Measurements from ENCODE around the gene SFMBT2. TPM values are rescaled to one million over a fixed set of nuclear protein-coding genes. Genes with fewer than 3 reads are reported as not detected.

The SFMBT2 gene
- total RNA-seq, 2 experiments from 2014 or later: 23.8 to 27.6 TPM

DNA sequence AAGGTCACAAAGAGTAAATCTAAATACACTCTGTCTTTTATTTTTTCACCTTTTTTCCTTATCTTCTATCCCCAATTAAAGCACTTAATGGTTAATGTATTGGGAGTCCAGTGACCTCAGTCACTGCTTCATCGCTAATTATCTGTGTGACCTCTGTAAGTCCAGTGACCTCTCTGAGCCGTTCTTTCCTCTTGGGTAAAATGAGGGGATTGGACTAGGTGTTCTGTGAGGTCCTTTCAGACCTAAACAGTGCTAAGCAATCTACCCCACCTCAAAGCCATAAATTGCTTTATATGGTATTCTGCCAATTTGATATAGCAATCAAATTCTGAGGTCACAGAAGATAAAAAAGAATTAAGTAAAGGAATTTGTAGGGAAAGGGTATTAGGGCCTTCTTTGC, 3.9 kb upstream of the SFMBT2 start:
- Mint-ChIP-seq H3K27me3 (peaks cover 13% of the 10 kb centered on the region), H3K36me3 (ENCODE audit: low read depth) (no peaks in the 10 kb centered on the region), H3K27ac (no peak overlapping the region), H3K4me3 (no peak overlapping the region), H3K4me1 (ENCODE audit: low read depth) (peaks cover 31% of the 10 kb centered on the region), H3K9me3 (no peaks in the 10 kb centered on the region)
- ChIA-PET CTCF (interaction anchor here (7.4 kb wide), 1 partner anchor 495 kb away, joined by 59 read pairs; no protein-coding TSS in a partner anchor), POLR2A (no interaction called here)
- intact Hi-C loops (cut with micrococcal nuclease): loop anchor here (5.0 kb wide), 1 partner anchor 292 kb away; no protein-coding TSS in a partner anchor
- TF ChIP-seq, protein P1, sequence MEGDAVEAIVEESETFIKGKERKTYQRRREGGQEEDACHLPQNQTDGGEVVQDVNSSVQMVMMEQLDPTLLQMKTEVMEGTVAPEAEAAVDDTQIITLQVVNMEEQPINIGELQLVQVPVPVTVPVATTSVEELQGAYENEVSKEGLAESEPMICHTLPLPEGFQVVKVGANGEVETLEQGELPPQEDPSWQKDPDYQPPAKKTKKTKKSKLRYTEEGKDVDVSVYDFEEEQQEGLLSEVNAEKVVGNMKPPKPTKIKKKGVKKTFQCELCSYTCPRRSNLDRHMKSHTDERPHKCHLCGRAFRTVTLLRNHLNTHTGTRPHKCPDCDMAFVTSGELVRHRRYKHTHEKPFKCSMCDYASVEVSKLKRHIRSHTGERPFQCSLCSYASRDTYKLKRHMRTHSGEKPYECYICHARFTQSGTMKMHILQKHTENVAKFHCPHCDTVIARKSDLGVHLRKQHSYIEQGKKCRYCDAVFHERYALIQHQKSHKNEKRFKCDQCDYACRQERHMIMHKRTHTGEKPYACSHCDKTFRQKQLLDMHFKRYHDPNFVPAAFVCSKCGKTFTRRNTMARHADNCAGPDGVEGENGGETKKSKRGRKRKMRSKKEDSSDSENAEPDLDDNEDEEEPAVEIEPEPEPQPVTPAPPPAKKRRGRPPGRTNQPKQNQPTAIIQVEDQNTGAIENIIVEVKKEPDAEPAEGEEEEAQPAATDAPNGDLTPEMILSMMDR (IDR thresholded peaks at IDR 0.05): no peak
- DNase-seq (no peak), ATAC-seq (no peak)

DNA sequence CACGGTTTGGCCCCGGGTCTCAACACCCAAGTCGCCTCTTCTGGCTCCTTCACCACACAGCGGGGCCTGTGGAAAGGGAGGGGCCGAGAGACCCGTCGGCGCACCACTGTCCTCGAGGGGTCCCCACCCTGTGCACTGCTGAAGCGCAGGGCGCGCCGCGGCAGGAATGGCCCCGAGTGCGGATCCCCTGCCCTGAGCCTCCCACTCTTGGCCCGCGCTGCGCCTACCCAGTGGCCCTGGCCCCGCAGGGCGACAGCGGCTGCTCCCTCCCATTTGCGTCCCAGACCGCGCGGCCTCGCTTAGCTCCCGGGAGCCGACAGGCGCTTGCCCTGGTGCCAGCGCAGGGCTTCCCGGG, 2.1 kb upstream of the SFMBT2 start:
- ATAC-seq (no peak), DNase-seq (no peak)
- POLR2A ChIA-PET: interaction anchor here (1.4 to 1.9 kb wide), 2 partner anchors 12 to 143 kb away, joined by 5 to 8 read pairs; no protein-coding TSS in a partner anchor
- no peaks in the 10 kb centered on the region for H3K9me3 Mint-ChIP-seq
- peaks cover 33% of the 10 kb centered on the region for H3K4me1 Mint-ChIP-seq (ENCODE audit: low read depth)
- peak overlapping the region; percentile 50 for H3K4me3 Mint-ChIP-seq
- H3K36me3 Mint-ChIP-seq (ENCODE audit: low read depth): peaks cover 1% of the 10 kb centered on the region
- peaks cover 13% of the 10 kb centered on the region for H3K27me3 Mint-ChIP-seq
- TF ChIP-seq, protein P1 (IDR thresholded peaks at IDR 0.05): no peak
- no peak overlapping the region for H3K27ac Mint-ChIP-seq
- intact Hi-C loops (cut with micrococcal nuclease): no loop called here
- CTCF ChIA-PET: interaction anchor here (1.8 to 5.2 kb wide), 2 partner anchors 485 to 493 kb away, joined by 5 to 52 read pairs; no protein-coding TSS in a partner anchor

DNA sequence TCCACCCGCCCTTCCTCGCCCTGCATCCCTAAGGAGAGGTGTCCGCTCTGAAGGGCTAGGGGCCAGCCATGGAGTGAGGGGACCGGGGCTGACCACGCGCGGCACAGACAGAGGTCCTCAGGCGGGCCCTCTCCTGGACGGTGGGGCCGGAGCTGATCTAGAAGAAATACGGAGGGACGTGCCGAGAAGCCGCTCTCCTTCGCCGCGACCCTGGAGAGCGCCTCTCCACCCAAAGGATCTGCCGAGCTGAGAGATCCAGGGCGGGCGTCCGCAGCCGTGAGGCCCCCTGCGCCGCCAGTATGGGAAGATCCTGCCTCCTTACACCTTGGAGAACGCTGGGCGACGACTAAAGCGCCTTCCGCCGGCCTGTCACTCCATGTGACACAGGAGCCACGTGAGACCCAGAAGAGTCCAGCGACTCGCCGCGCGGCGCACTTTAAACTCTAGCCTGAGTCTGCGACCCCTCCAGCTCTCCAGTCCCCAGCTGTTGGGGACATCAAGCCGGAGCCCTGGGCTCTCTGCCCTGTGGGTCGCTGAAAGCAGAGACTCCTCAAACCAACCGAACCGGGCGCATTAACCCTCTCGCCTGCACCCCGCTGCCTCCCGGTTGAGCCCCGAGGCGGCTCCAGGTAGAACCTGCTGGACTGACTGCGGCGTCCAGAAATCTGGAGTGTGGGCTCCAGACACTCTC, 1.5 kb upstream of the SFMBT2 start:
- Mint-ChIP-seq H3K27me3 (peaks cover 13% of the 10 kb centered on the region), H3K36me3 (ENCODE audit: low read depth) (peaks cover 4% of the 10 kb centered on the region), H3K4me3 (peak overlapping the region; percentile 50), H3K4me1 (ENCODE audit: low read depth) (peaks cover 33% of the 10 kb centered on the region), H3K9me3 (no peaks in the 10 kb centered on the region), H3K27ac (peak overlapping the region; percentile 34)
- ChIA-PET POLR2A (interaction anchor here (0.8 to 2.2 kb wide), 7 partner anchors 8 to 291 kb away, joined by 3 to 8 read pairs (median 4); no protein-coding TSS in a partner anchor), CTCF (interaction anchor here (0.9 to 5.2 kb wide), 9 partner anchors 11 to 493 kb away, joined by 3 to 52 read pairs (median 5); no protein-coding TSS in a partner anchor)
- intact Hi-C loops (cut with micrococcal nuclease): no loop called here
- TF ChIP-seq, protein P1 (IDR thresholded peaks at IDR 0.05): no peak
- peak; percentile 66 for DNase-seq
- no peak for ATAC-seq

DNA sequence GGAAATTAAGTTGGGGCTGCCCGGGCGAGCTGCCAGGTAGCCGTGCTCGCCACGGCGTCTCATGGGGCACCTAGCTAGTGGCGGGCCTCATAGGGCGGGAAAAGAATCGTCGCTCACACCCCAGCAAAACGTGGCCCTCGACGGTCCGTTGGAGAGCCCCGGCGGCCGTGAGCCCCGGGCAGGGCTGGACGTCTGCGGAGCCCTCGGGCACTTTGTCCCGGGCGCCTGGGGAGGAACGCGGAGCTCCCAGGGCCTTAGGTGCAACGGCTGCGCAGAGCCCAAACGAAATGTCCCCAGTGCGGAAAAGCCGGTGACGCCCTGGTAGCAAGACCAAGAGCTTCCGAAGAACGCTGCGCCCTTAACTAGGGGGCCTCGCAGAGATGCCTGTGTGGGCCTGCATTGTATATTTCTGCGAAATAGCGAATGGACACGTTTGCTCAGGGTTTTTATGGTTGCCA, 866 bp upstream of the SFMBT2 start:
- Mint-ChIP-seq H3K4me1 (ENCODE audit: low read depth) (peaks cover 36% of the 10 kb centered on the region), H3K27ac (peak overlapping the region; percentile 97), H3K9me3 (no peaks in the 10 kb centered on the region), H3K4me3 (peak overlapping the region; percentile 95), H3K27me3 (peaks cover 13% of the 10 kb centered on the region), H3K36me3 (ENCODE audit: low read depth) (peaks cover 4% of the 10 kb centered on the region)
- TF ChIP-seq, protein P1 (IDR thresholded peaks at IDR 0.05): no peak
- peak; percentile 52 for DNase-seq
- POLR2A ChIA-PET: interaction anchor here (0.8 to 2.4 kb wide), 13 partner anchors 9 to 292 kb away, joined by 3 to 8 read pairs (median 4); no protein-coding TSS in a partner anchor
- intact Hi-C loops (cut with micrococcal nuclease): no loop called here
- no peak for ATAC-seq
- CTCF ChIA-PET: interaction anchor here (0.6 to 5.2 kb wide), 14 partner anchors 11 to 492 kb away, joined by 3 to 52 read pairs (median 4); no protein-coding TSS in a partner anchor
